ENCODE data around the gene RASA3.

The RASA3 gene

GRCh38 chr13:114173745-114174144 is 41.3 kb upstream of the RASA3 start:
- no peaks in the 10 kb centered on the region for H3K4me1 ChIP-seq (ENCODE audit: insufficient read depth, poor library complexity, severe bottlenecking)
- H3K9me3 ChIP-seq (ENCODE audit: severe bottlenecking), result peaks cover 3% of the 10 kb centered on the region
- no peak for TF ChIP-seq CTCF (IDR thresholded peaks at IDR 0.05; ENCODE audit: poor library complexity, severe bottlenecking)
- DNase-seq (ENCODE audit: low spot score) (no peak), ATAC-seq (ENCODE audit: low read depth) (no peak)
- no peak overlapping the region for H3K4me3 ChIP-seq (ENCODE audit: severe bottlenecking)
- no peaks in the 10 kb centered on the region for H3K36me3 ChIP-seq (ENCODE audit: low read depth)
- H3K27me3 ChIP-seq (ENCODE audit: insufficient read depth, poor library complexity, severe bottlenecking), result no peaks in the 10 kb centered on the region
- no peak overlapping the region for H3K27ac ChIP-seq (ENCODE audit: poor library complexity, severe bottlenecking)

GRCh38 chr13:114173272-114173671 is 40.8 kb upstream of the RASA3 start:
- DNase-seq (ENCODE audit: low spot score), result no peak
- Histone ChIP-seq H3K36me3 (ENCODE audit: low read depth) (no peaks in the 10 kb centered on the region), H3K4me3 (ENCODE audit: severe bottlenecking) (no peak overlapping the region), H3K27me3 (ENCODE audit: insufficient read depth, poor library complexity, severe bottlenecking) (no peaks in the 10 kb centered on the region), H3K9me3 (ENCODE audit: severe bottlenecking) (peaks cover 3% of the 10 kb centered on the region), H3K27ac (ENCODE audit: poor library complexity, severe bottlenecking) (no peak overlapping the region), H3K4me1 (ENCODE audit: insufficient read depth, poor library complexity, severe bottlenecking) (no peaks in the 10 kb centered on the region)
- no peak for ATAC-seq (ENCODE audit: low read depth)
- no peak for TF ChIP-seq CTCF (IDR thresholded peaks at IDR 0.05; ENCODE audit: poor library complexity, severe bottlenecking)

GRCh38 chr13:114167885-114168284 is 35.5 kb upstream of the RASA3 start:
- H3K4me3 ChIP-seq (ENCODE audit: severe bottlenecking), result no peak overlapping the region
- H3K9me3 ChIP-seq (ENCODE audit: severe bottlenecking), result peaks cover 1% of the 10 kb centered on the region
- H3K4me1 ChIP-seq (ENCODE audit: insufficient read depth, poor library complexity, severe bottlenecking), result no peaks in the 10 kb centered on the region
- DNase-seq (ENCODE audit: low spot score) (no peak), ATAC-seq (ENCODE audit: low read depth) (no peak)
- H3K36me3 ChIP-seq (ENCODE audit: low read depth), result no peaks in the 10 kb centered on the region
- H3K27ac ChIP-seq (ENCODE audit: poor library complexity, severe bottlenecking), result no peak overlapping the region
- H3K27me3 ChIP-seq (ENCODE audit: insufficient read depth, poor library complexity, severe bottlenecking), result no peaks in the 10 kb centered on the region
- TF ChIP-seq CTCF (IDR thresholded peaks at IDR 0.05; ENCODE audit: poor library complexity, severe bottlenecking), result no peak

DNA sequence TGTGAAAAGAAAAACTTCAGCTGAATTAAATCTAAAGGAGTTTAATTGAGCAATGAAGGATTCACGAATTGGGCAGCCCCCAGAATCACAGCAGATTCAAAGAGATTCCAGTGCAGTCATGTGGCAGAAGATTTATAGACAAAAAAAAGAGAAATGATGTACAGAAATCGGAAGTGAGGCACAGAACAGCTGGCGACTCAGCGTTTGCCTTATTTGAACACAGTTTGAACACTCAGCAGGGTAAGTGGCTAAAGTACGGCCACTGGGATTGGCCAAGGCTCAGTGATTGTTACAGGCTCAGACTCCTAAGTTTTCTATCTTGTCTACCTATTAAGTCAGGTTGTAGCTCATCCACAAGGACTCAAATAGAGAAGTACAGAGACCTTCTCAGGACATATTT is 35.0 kb upstream of the RASA3 start:
- no peak for TF ChIP-seq CTCF (IDR thresholded peaks at IDR 0.05; ENCODE audit: poor library complexity, severe bottlenecking)
- Histone ChIP-seq H3K27me3 (ENCODE audit: insufficient read depth, poor library complexity, severe bottlenecking) (no peaks in the 10 kb centered on the region), H3K36me3 (ENCODE audit: low read depth) (no peaks in the 10 kb centered on the region), H3K9me3 (ENCODE audit: severe bottlenecking) (no peaks in the 10 kb centered on the region), H3K27ac (ENCODE audit: poor library complexity, severe bottlenecking) (no peak overlapping the region), H3K4me3 (ENCODE audit: severe bottlenecking) (no peak overlapping the region), H3K4me1 (ENCODE audit: insufficient read depth, poor library complexity, severe bottlenecking) (no peaks in the 10 kb centered on the region)
- ATAC-seq (ENCODE audit: low read depth) (no peak), DNase-seq (ENCODE audit: low spot score) (no peak)

GRCh38 chr13:114166381-114167131 is 34.1 kb upstream of the RASA3 start:
- no peak for TF ChIP-seq CTCF (IDR thresholded peaks at IDR 0.05; ENCODE audit: poor library complexity, severe bottlenecking)
- no peaks in the 10 kb centered on the region for H3K9me3 ChIP-seq (ENCODE audit: severe bottlenecking)
- H3K27ac ChIP-seq (ENCODE audit: poor library complexity, severe bottlenecking), result no peak overlapping the region

More at GRCh38 chr13:114166381-114167131, 34.1 kb upstream of the RASA3 start:
- Histone ChIP-seq H3K27me3 (ENCODE audit: insufficient read depth, poor library complexity, severe bottlenecking) (no peaks in the 10 kb centered on the region), H3K4me1 (ENCODE audit: insufficient read depth, poor library complexity, severe bottlenecking) (no peaks in the 10 kb centered on the region), H3K4me3 (ENCODE audit: severe bottlenecking) (no peak overlapping the region), H3K36me3 (ENCODE audit: low read depth) (no peaks in the 10 kb centered on the region)
- no peak for ATAC-seq (ENCODE audit: low read depth)
- peak; percentile 34 for DNase-seq (ENCODE audit: low spot score)

Measured in RWPE2 (cell line).